CD8-positive, alpha-beta memory T cell (primary cell): ENCODE measurements around the gene FAM185A. TPM values are rescaled to one million over a fixed set of nuclear protein-coding genes. Genes with fewer than 3 reads are reported as not detected.

Source experiments
- CTCF ChIA-PET: fragments of 350-600 bp; sonication (Branson Sonifier 250); formaldehyde crosslinking; loops from one replicate; lab custom pipeline; 2021; ENCODE audit warnings: antibody characterized with exemption; lab: Charles Lee
- POLR2A ChIA-PET: fragments of 350-600 bp; sonication (Branson Sonifier 250); formaldehyde crosslinking; loops from one replicate; lab custom pipeline; 2021; ENCODE audit warnings: antibody characterized with exemption; lab: Charles Lee
- DNase-seq, 5 donors: peaks; one replicate each; pipeline versions ENCODE4 v3.0.0 to v3.0.0-alpha.2; 2020 to 2022; ENCODE audit warnings: mixed read lengths in 1 of 5
- H3K27ac ChIP-seq: one replicate; pipeline ENCODE4 v1.7.0; 2013; ENCODE audit warnings: low read depth, mild to moderate bottlenecking, low read length, moderate library complexity
- H3K27me3 ChIP-seq: 2 replicates; pipeline ENCODE4 v1.7.0; 2013; ENCODE audit warnings: low read length, mild to moderate bottlenecking; ENCODE audit not compliant: insufficient read depth, poor library complexity, severe bottlenecking
- H3K36me3 ChIP-seq: 2 replicates; pipeline ENCODE4 v1.7.0; 2013; ENCODE audit warnings: mild to moderate bottlenecking, low read length, moderate library complexity; ENCODE audit not compliant: insufficient read depth
- H3K4me1 ChIP-seq: 2 replicates; pipeline ENCODE4 v1.7.0; 2013; ENCODE audit warnings: mild to moderate bottlenecking, low read length, moderate library complexity; ENCODE audit not compliant: insufficient read depth
- H3K4me3 ChIP-seq: 2 replicates; pipeline ENCODE4 v1.7.0; 2013; ENCODE audit warnings: mild to moderate bottlenecking, low read length
- H3K9me3 ChIP-seq: 2 replicates; pipeline ENCODE4 v1.7.0; 2013; ENCODE audit warnings: mild to moderate bottlenecking, low read length
- H3K27ac Mint-ChIP-seq, 8 donors: one replicate each; pipeline ENCODE4 v1.8.0; 2020 to 2021; ENCODE audit warnings: mixed read lengths in 8 of 8, mild to moderate bottlenecking in 6 of 8, inconsistent platforms in 3 of 8, moderate library complexity in 3 of 8
- H3K27me3 Mint-ChIP-seq, 2 donors: one replicate each; pipeline ENCODE4 v1.8.0; 2020 to 2021; ENCODE audit warnings: mixed read lengths in 2 of 2, mild to moderate bottlenecking in 1 of 2, moderate library complexity in 1 of 2
- H3K36me3 Mint-ChIP-seq, 3 donors: one replicate each; pipeline ENCODE4 v1.8.0; 2020 to 2021; ENCODE audit warnings: mixed read lengths in 3 of 3, inconsistent platforms in 1 of 3, mild to moderate bottlenecking in 1 of 3
- H3K4me1 Mint-ChIP-seq, 3 donors: one replicate each; pipeline ENCODE4 v1.8.0; 2020 to 2021; ENCODE audit warnings: mixed read lengths in 3 of 3, inconsistent platforms in 1 of 3, mild to moderate bottlenecking in 1 of 3
- H3K4me3 Mint-ChIP-seq, 7 donors: one replicate each; pipeline ENCODE4 v1.8.0; 2020 to 2021; ENCODE audit warnings: mixed read lengths in 7 of 7, mild to moderate bottlenecking in 6 of 7, moderate library complexity in 4 of 7, inconsistent platforms in 2 of 7
- H3K9me3 Mint-ChIP-seq, 5 donors: one replicate each; pipeline ENCODE4 v1.8.0; 2020 to 2022; ENCODE audit warnings: mixed read lengths in 5 of 5, mild to moderate bottlenecking in 3 of 5, moderate library complexity in 2 of 5, inconsistent platforms in 1 of 5
- polyA plus RNA-seq: library from polyadenylated mRNA; unstranded; fragments of 300-500 nt; fragmentation: Illumina TruSeq; gene quantifications from one replicate; pipeline ENCODE4 v1.2.3, GENCODE V29; 2021
- total RNA-seq, 2 experiments: library from RNA; stranded (reverse); gene quantifications; one replicate each; pipeline ENCODE4 v1.2.3, GENCODE V29; 2021

Gene FAM185A
- total and polyA plus RNA-seq, 3 experiments from 2014 or later = 8.9 to 11.4 (median 10.4) TPM

DNA sequence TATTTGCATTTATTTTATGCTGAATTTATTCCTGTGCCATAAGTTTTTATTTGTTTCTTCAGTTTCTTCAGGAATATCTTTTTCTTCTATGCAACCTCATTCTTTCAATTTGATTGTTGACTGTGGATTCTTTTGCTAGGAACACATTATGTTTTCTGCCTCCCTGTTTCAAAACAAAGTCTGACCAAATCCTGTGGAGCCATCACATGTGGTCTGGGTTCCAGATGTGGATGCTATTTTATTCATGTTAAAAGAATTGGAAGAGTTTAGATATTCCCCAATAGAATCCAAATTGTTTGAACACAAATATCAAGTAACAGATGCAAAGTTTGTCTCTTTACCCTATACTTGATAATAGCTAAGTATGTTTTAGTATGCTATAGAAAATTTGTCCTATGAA, 107.2 kb downstream of the FAM185A start:
- Histone ChIP-seq H3K27me3 (no peaks in the 10 kb centered on the region), H3K36me3 (no peaks in the 10 kb centered on the region), H3K9me3 (no peaks in the 10 kb centered on the region), H3K4me1 (no peaks in the 10 kb centered on the region), H3K27ac (no peak overlapping the region), H3K4me3 (no peak overlapping the region)
- H3K36me3 Mint-ChIP-seq = peaks cover 5 to 16% (median 12%) of the 10 kb centered on the region in 3 donors
- no peak overlapping the region for H3K4me3 Mint-ChIP-seq
- POLR2A ChIA-PET = interaction anchor here (0.8 kb wide), 1 partner anchor 28 kb away, joined by 3 read pairs; no protein-coding TSS in a partner anchor
- peaks cover 4 to 9% (median 5%) of the 10 kb centered on the region in 5 donors for H3K9me3 Mint-ChIP-seq
- CTCF ChIA-PET = no interaction called here
- no peak overlapping the region for H3K27ac Mint-ChIP-seq
- DNase-seq = no peak
- H3K27me3 Mint-ChIP-seq = peaks cover 0 to 5% of the 10 kb centered on the region in 2 donors
- H3K4me1 Mint-ChIP-seq = no peaks in the 10 kb centered on the region

Other genes with a start within 250 kb of the FAM185A start
- gene RASA4B, start 231.2 kb upstream of the FAM185A start, total RNA-seq = 10 to 100 TPM; 22.0 to 23.9 TPM
- 10.8 TPM for gene RASA4B, start 231.2 kb upstream of the FAM185A start, polyA plus RNA-seq
- 1 to 10 TPM; 7.4 to 7.7 TPM for gene UPK3BL2, start 205.3 kb upstream of the FAM185A start, total RNA-seq
- 2.7 TPM for gene UPK3BL2, start 205.3 kb upstream of the FAM185A start, polyA plus RNA-seq
- gene SPDYE2, start 197.8 kb upstream of the FAM185A start, total RNA-seq = not detected
- gene SPDYE2, start 197.8 kb upstream of the FAM185A start, polyA plus RNA-seq = 0.28 TPM
- gene POLR2J3, start 176.4 kb upstream of the FAM185A start, total RNA-seq = 10 to 100 TPM; 22.8 to 23.6 TPM
- gene POLR2J3, start 176.4 kb upstream of the FAM185A start, polyA plus RNA-seq = 46.7 TPM
- gene RASA4, start 132.2 kb upstream of the FAM185A start, total RNA-seq = 10 to 100 TPM; 42.6 to 44.2 TPM
- gene RASA4, start 132.2 kb upstream of the FAM185A start, polyA plus RNA-seq = 18.0 TPM
- 10 to 100 TPM; 17.3 to 20.5 TPM for gene UPK3BL1, start 106.2 kb upstream of the FAM185A start, total RNA-seq
- gene UPK3BL1, start 106.2 kb upstream of the FAM185A start, polyA plus RNA-seq = 32.3 TPM
- gene SPDYE2B, start 98.7 kb upstream of the FAM185A start, total RNA-seq = not detected
- gene SPDYE2B, start 98.7 kb upstream of the FAM185A start, polyA plus RNA-seq = 0.28 TPM
- gene POLR2J2, start 77.3 kb upstream of the FAM185A start, total RNA-seq = 1 to 10 TPM; 8.2 to 9.0 TPM
- 5.3 TPM for gene POLR2J2, start 77.3 kb upstream of the FAM185A start, polyA plus RNA-seq
- not detected for gene LRRC17, start 164.0 kb downstream of the FAM185A start, total RNA-seq
- not detected for gene LRRC17, start 164.0 kb downstream of the FAM185A start, polyA plus RNA-seq